AG04450 (cell line): ENCODE measurements around the gene FAM168A. TPM values are rescaled to one million over a fixed set of nuclear protein-coding genes. Genes with fewer than 3 reads are reported as not detected.

Experiments
- CTCF ChIA-PET: fragments of 300-600, 350-600 bp; formaldehyde crosslinking; extraction: SDS; loops from one replicate; lab custom pipeline; 2022; ENCODE audit warnings: antibody characterized with exemption, inconsistent platforms; lab: Charles Lee
- POLR2A ChIA-PET: fragments of 350-600 bp; formaldehyde crosslinking; extraction: SDS; loops from one replicate; lab custom pipeline; 2021; ENCODE audit warnings: antibody characterized with exemption, inconsistent platforms; lab: Yijun Ruan, JAX
- DNase-seq: peaks from one replicate; pipeline ENCODE4 v3.0.0-alpha.2; 2011; ENCODE audit warnings: low read depth, low spot score
- H3K27ac ChIP-seq: one replicate; pipeline ENCODE4 v1.5.1; 2012; ENCODE audit warnings: low read depth, low read length, control low read depth
- H3K27me3 ChIP-seq: one replicate; pipeline ENCODE4 v1.6.0; 2012; ENCODE audit warnings: low read length; ENCODE audit not compliant: control insufficient read depth, insufficient read depth
- H3K4me3 ChIP-seq: 2 replicates; pipeline ENCODE4 v1.5.1; 2011; ENCODE audit warnings: mild to moderate bottlenecking, low read depth, low read length, control low read depth
- H3K9me3 ChIP-seq: 2 replicates; pipeline ENCODE4 v1.5.1; 2012; ENCODE audit warnings: low read length; ENCODE audit not compliant: control insufficient read depth, insufficient read depth
- polyA plus RNA-seq: library from polyadenylated mRNA; depleted of rRNA; stranded (reverse); fragments of >200 nt; gene quantifications from 2 replicates; pipeline ENCODE4 v1.2.3, GENCODE V29; 2011
- TF ChIP-seq, protein P1 (sequence below): IDR thresholded peaks from 2 replicates; pipeline ENCODE4 v1.5.1; 2011; ENCODE audit warnings: low read depth, low read length, control low read depth, inconsistent platforms

Gene FAM168A
- polyA plus RNA-seq, 1 experiment: 21.3 TPM

DNA sequence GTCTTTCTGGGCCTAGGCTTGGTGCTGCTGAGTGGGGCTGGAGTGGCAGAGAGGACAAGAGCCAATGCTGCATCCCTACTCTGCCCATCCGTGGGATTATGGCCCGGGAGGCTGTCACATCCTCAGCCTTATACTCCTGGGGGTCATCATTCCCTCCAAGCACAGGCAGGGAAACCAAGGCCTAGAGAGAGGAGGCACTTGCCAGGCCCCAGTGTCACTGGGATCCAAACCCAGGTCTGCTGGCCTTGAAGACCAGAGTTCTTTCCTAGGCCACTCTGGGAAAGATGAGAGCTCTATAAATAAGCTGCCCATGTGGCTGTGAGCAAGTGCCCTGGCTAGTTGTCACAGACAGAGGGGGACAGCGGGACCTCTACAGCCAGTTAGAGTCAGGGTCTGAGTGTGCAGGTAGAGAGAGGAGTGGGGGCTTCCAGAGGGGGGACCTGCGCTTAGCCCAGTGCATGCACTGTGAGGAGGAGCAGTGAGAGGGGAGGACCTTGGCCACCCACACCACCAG, 217.0 kb downstream of the FAM168A start:
- no peaks in the 10 kb centered on the region for H3K27me3 ChIP-seq
- TF ChIP-seq, protein P1, sequence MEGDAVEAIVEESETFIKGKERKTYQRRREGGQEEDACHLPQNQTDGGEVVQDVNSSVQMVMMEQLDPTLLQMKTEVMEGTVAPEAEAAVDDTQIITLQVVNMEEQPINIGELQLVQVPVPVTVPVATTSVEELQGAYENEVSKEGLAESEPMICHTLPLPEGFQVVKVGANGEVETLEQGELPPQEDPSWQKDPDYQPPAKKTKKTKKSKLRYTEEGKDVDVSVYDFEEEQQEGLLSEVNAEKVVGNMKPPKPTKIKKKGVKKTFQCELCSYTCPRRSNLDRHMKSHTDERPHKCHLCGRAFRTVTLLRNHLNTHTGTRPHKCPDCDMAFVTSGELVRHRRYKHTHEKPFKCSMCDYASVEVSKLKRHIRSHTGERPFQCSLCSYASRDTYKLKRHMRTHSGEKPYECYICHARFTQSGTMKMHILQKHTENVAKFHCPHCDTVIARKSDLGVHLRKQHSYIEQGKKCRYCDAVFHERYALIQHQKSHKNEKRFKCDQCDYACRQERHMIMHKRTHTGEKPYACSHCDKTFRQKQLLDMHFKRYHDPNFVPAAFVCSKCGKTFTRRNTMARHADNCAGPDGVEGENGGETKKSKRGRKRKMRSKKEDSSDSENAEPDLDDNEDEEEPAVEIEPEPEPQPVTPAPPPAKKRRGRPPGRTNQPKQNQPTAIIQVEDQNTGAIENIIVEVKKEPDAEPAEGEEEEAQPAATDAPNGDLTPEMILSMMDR: no peak
- POLR2A ChIA-PET: no interaction called here
- no peak overlapping the region for H3K27ac ChIP-seq
- no peaks in the 10 kb centered on the region; the same call in 1 of the 2 replicates for H3K9me3 ChIP-seq
- CTCF ChIA-PET: no interaction called here
- DNase-seq: no peak
- no peak overlapping the region for H3K4me3 ChIP-seq

DNA sequence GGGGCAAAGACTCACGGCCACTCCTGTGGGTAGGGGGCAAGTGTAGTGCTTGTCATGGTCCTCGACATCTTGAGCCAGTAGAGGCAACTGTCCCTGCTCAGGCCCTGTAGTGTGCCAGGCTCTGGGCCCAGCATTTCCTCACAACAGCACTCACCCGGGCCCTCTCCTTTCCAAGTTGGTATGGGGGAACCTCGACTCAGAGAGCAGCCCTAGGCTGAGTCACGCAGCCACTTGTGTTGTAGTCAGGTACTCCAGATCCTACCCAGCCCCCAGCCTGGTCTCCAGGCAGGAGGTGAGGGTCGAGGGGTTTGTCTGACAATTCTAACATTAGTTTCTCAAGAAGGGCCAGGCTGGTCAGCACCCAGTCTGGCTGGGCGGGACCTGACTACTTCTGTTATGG, 217.6 kb downstream of the FAM168A start:
- TF ChIP-seq, protein P1: no peak
- POLR2A ChIA-PET: no interaction called here
- Histone ChIP-seq H3K27me3 (no peaks in the 10 kb centered on the region), H3K9me3 (no peaks in the 10 kb centered on the region; the same call in 1 of the 2 replicates), H3K27ac (no peak overlapping the region), H3K4me3 (no peak overlapping the region)
- CTCF ChIA-PET: no interaction called here
- DNase-seq: no peak

DNA sequence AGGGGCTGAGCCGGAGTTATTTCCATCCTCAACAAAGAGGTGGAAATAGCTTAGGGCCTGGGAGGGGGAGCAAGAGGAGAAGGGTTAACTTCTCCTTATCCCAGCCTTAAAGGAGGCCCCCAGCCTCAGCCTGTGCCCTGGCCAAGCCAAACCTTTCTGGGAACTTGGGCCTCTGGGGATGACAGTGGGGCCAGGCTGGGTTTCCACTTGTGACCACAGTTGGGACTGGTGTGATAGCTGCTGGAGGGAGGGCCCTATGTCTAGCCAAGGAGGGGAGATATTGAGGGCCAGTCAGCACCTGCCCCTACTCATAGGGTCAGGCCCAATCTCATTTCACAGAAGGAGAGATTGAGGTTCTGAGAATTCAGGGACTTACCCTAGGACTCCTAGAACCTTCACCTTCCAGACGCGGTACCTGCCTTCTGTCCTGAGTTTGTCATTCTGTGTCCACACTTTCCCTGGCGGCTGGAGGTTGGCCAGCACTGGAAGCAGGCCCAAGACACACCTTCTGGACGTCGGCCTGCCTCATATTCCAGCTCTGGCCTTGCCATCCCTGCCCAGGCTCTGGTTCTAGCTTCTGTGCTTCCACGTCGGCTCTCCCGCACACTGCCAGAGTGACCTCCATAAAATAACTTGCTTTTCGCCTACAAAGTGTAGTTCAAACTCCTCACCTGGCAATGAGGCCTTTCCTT, 218.6 kb downstream of the FAM168A start:
- H3K27ac ChIP-seq: no peak overlapping the region
- no peak for DNase-seq
- no peak overlapping the region for H3K4me3 ChIP-seq
- CTCF ChIA-PET: interaction anchor here (1.0 to 1.4 kb wide), 3 partner anchors 8 to 28 kb away, joined by 3 to 4 read pairs (median 4); no protein-coding TSS in a partner anchor
- POLR2A ChIA-PET: no interaction called here
- TF ChIP-seq, protein P1: no peak
- no peaks in the 10 kb centered on the region for H3K9me3 ChIP-seq
- no peaks in the 10 kb centered on the region for H3K27me3 ChIP-seq

DNA sequence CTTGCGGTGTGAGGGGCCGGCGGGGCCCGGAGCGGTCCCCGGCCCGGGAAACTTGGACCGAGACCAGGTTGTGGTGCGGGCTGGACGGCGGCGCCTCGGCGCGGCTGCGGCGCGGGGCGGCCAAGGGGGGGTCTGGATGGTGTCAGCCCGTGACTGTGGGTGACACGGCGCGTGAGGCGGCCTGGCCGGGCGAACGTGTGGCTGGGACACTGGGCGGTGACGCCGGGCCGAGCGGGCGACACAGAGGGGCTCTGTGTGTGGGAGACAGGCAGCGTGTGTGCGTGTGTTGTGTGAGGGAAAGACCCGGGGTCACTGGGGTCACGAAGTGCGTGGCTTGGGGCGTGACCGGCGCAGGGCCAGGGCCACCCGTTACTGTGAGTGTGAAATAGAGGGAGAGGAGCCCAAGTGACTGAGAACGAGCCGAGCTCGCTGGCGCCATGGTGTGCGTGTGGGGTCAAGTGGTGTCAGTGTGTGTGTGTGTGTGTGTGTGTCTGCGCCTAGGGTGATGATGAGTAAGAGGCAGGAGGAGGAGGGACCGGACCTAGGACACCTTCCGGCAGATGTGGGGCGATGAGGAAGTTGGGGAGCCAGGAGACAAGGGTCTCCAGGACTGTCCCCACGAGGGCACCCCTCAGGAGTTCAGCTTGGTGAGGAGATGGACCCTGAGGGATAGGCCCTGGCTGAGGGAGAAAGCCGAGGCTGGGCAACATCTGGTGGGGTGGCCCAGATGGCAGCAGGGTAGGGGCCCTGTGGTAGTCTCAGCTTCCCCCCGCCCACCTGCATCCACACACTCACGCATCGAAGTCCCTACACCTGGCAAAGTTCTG, 220.9 kb downstream of the FAM168A start:
- H3K27me3 ChIP-seq: no peaks in the 10 kb centered on the region
- POLR2A ChIA-PET: interaction anchor here (1.0 kb wide), 2 partner anchors 17 to 20 kb away, joined by 3 to 4 read pairs; no protein-coding TSS in a partner anchor
- H3K4me3 ChIP-seq: peak overlapping the region; percentile 76
- CTCF ChIA-PET: interaction anchor here (0.6 to 1.3 kb wide), 6 partner anchors 9 to 284 kb away, joined by 3 to 6 read pairs (median 3); no protein-coding TSS in a partner anchor
- DNase-seq: no peak
- no peaks in the 10 kb centered on the region for H3K9me3 ChIP-seq
- no peak overlapping the region for H3K27ac ChIP-seq
- TF ChIP-seq, protein P1: no peak
